Brain microvascular endothelial cell (primary cell): ENCODE data around the gene NR4A2.
"Not testable (repeated sequence)": the region's sequence is repeated elsewhere in the genome, so short reads cannot be mapped to it uniquely, and the experiment has no call there.

ENCODE experiments used
- DNase-seq: peaks from one replicate; pipeline ENCODE4 v3.0.0-alpha.2; 2020
- H3K27ac ChIP-seq: fragments of 250-450 bp; sonication (Bioruptor Pico); 2 replicates; pipeline ENCODE4 v1.5.1; 2020; ENCODE audit warnings: mild to moderate bottlenecking, moderate library complexity
- H3K27me3 ChIP-seq: fragments of 250-450 bp; sonication (Bioruptor Pico); replicated peaks from 2 replicates; pipeline ENCODE4 v1.5.1; 2020; ENCODE audit warnings: mild to moderate bottlenecking
- H3K36me3 ChIP-seq: fragments of 250-450 bp; sonication (Bioruptor Pico); replicated peaks from 2 replicates; pipeline ENCODE4 v1.5.1; 2020; ENCODE audit warnings: mild to moderate bottlenecking
- H3K4me3 ChIP-seq: 2 replicates; pipeline ENCODE4 v1.5.1; 2011; ENCODE audit warnings: low read depth, mild to moderate bottlenecking, control low read depth, low read length, moderate library complexity
- CTCF ChIP-seq: IDR thresholded peaks from 2 replicates; pipeline ENCODE4 v1.5.1; 2011; ENCODE audit warnings: low read depth, mild to moderate bottlenecking, moderate library complexity, low read length, control low read depth, inconsistent platforms; ENCODE audit errors: missing control alignments
- in situ Hi-C: cut with HindIII; loops from 2 replicates; pipeline ENCODE4 v1.10.0; 2017; ENCODE audit warnings: low sequenced_read_pairs, low pct_ligation_motif_present

The NR4A2 gene

GRCh38 chr2:156294945-156295580 lies 37.5 kb downstream of the NR4A2 start:
- TF ChIP-seq CTCF = no peak
- no peak overlapping the region for H3K4me3 ChIP-seq
- in situ Hi-C loops = no loop called here
- H3K27ac ChIP-seq = no peak overlapping the region
- no peaks in the 10 kb centered on the region for H3K27me3 ChIP-seq
- no peak for DNase-seq
- H3K36me3 ChIP-seq = no peaks in the 10 kb centered on the region

GRCh38 chr2:156293382-156293781 lies 39.1 kb downstream of the NR4A2 start:
- not testable (repeated sequence) for H3K27me3 ChIP-seq

GRCh38 chr2:156279446-156280150 lies 52.9 kb downstream of the NR4A2 start:
- H3K4me3 ChIP-seq = no peak overlapping the region
- in situ Hi-C loops = no loop called here
- H3K36me3 ChIP-seq = no peaks in the 10 kb centered on the region
- DNase-seq = no peak
- H3K27me3 ChIP-seq = no peaks in the 10 kb centered on the region
- no peak overlapping the region for H3K27ac ChIP-seq
- TF ChIP-seq CTCF = no peak

More at GRCh38 chr2:156293382-156293781, 39.1 kb downstream of the NR4A2 start:
- DNase-seq, H3K36me3 ChIP-seq, H3K4me3 ChIP-seq, in situ Hi-C loops, H3K27ac ChIP-seq: not testable (repeated sequence)
